ENCODE results near the gene PUSL1. TPM values are rescaled to one million over a fixed set of nuclear protein-coding genes. Genes with fewer than 3 reads are reported as not detected.

PUSL1 gene
- total and polyA plus RNA-seq, 11 donors: 6.8 to 17.7 (median 10.3) TPM

DNA sequence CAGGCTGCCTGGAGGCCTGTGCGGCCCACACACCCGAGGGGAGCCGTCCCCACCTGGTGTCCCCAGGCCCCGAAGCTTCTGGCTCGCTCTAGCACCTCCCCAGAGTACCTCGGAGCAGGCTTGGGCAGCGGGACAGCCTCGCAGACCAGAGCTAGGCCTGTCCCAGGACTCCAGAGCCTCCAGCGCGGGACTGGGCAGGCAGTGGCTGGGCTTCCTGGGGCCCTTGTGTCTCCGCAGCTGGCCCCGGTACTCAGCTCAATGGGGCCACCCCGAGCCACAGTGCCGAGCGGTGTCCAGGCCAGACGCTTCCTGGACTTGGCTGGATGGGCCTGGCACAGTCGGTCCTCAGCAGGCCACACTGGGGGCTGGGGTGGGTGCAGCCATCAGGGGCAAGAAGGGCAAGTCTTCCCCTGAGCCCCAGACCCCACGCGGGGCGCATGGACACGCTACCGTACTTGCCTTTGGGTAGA, 23.3 kb upstream of the PUSL1 start:
- no peaks in the 10 kb centered on the region for H3K9me3 ChIP-seq
- peak in 2 of 5 donors; percentile 24 to 58 for DNase-seq
- H3K4me1 ChIP-seq: peaks cover 0 to 12% (median 0%) of the 10 kb centered on the region in 12 donors
- peaks cover 0 to 23% (median 5%) of the 10 kb centered on the region in 9 donors for H3K27me3 ChIP-seq
- intact Hi-C loops (cut with DNase I): no loop called here
- H3K27ac ChIP-seq: no peak overlapping the region
- WGBS, 4 donors: 84 to 90% (median 87%) methylated on average over 9 to 22 of the region's 22 CpGs
- H3K36me3 ChIP-seq: no peaks in the 10 kb centered on the region
- ATAC-seq: no peak
- TF ChIP-seq, protein P1, sequence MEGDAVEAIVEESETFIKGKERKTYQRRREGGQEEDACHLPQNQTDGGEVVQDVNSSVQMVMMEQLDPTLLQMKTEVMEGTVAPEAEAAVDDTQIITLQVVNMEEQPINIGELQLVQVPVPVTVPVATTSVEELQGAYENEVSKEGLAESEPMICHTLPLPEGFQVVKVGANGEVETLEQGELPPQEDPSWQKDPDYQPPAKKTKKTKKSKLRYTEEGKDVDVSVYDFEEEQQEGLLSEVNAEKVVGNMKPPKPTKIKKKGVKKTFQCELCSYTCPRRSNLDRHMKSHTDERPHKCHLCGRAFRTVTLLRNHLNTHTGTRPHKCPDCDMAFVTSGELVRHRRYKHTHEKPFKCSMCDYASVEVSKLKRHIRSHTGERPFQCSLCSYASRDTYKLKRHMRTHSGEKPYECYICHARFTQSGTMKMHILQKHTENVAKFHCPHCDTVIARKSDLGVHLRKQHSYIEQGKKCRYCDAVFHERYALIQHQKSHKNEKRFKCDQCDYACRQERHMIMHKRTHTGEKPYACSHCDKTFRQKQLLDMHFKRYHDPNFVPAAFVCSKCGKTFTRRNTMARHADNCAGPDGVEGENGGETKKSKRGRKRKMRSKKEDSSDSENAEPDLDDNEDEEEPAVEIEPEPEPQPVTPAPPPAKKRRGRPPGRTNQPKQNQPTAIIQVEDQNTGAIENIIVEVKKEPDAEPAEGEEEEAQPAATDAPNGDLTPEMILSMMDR (IDR thresholded peaks at IDR 0.05): no peak
- no peak for TF ChIP-seq POLR2A (IDR thresholded peaks at IDR 0.05)
- H3K4me3 ChIP-seq: no peak overlapping the region

DNA sequence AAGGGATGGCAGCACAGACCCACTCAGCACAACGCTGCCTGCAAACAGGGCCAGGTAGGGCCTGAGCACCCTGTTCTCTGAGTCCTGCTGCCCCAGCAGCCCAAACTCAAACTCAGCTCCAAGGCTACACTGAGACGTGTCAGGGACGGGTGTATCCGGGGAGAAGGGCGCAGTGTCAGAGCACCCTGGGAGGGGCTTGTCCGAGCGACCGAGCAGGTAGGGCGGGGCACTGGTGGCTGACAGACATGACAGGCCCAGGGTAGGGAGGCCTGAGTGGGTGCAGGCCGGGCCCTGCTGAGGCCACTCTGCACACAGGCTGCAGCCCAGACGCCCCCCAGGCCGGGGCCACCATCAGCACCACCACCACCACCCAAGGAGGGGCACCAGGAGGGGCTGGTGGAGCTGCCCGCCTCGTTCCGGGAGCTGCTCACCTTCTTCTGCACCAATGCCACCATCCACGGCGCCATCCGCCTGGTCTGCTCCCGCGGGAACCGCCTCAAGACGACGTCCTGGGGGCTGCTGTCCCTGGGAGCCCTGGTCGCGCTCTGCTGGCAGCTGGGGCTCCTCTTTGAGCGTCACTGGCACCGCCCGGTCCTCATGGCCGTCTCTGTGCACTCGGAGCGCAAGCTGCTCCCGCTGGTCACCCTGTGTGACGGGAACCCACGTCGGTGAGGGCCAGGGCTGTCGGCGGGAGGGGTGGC, 22.6 kb upstream of the PUSL1 start:
- no peak overlapping the region for H3K4me3 ChIP-seq
- ATAC-seq (no peak), DNase-seq (peak in 1 of 5 donors; percentile 58)
- H3K4me1 ChIP-seq: peaks cover 0 to 14% (median under 1%) of the 10 kb centered on the region in 12 donors
- no peaks in the 10 kb centered on the region for H3K9me3 ChIP-seq
- WGBS, 4 donors: 61 to 70% (median 68%) methylated on average over 14 to 37 of the region's 37 CpGs
- peaks cover 0 to 23% (median 5%) of the 10 kb centered on the region in 9 donors for H3K27me3 ChIP-seq
- no peak overlapping the region for H3K27ac ChIP-seq
- intact Hi-C loops (cut with DNase I): no loop called here
- H3K36me3 ChIP-seq: no peaks in the 10 kb centered on the region
- TF ChIP-seq, protein P1 (IDR thresholded peaks at IDR 0.05): no peak
- no peak for TF ChIP-seq POLR2A (IDR thresholded peaks at IDR 0.05)

DNA sequence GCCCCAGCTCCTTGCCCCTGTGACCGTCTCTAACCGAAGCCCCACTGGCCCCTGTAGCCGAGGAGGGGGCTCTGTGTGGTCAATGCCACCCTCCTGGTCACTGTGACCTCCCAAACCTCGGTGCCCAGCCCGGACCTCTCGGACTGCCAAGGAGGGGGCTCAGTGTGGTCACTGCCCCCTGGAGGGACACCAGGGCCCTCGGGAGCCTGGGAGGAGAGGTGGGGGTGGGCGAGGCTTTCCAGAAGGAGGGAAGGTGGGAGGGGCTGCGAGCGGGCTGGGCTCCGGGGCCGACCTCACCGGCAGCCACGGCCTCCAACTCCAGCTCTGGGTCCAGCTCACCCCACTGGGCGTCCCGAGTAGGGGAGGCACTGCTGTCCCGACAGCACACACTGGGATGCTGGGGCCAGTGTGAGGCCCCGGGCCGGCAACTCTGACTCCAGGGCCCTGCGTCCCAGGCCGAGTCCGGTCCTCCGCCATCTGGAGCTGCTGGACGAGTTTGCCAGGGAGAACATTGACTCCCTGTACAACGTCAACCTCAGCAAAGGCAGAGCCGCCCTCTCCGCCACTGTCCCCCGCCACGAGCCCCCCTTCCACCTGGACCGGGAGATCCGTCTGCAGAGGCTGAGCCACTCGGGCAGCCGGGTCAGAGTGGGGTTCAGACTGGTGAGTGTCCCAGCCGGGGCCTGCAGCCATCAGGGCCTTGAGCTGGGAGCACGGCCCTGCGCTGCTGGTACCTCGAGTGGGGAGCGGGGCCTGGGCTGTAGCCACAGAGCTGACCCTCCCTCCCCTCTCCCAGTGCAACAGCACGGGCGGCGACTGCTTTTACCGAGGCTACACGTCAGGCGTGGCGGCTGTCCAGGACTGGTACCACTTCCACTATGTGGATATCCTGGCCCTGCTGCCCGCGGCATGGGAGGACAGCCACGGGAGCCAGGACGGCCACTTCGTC, 21.8 kb upstream of the PUSL1 start:
- DNase-seq (peak in 2 of 5 donors; percentile 21 to 55), ATAC-seq (no peak)
- H3K4me3 ChIP-seq: no peak overlapping the region
- H3K9me3 ChIP-seq: no peaks in the 10 kb centered on the region
- H3K27ac ChIP-seq: no peak overlapping the region
- intact Hi-C loops (cut with DNase I): no loop called here
- 62 to 68% (median 64%) methylated on average over 18 to 50 of the region's 50 CpGs for WGBS, 4 donors
- no peaks in the 10 kb centered on the region for H3K36me3 ChIP-seq
- peaks cover 0 to 23% (median 5%) of the 10 kb centered on the region in 9 donors for H3K27me3 ChIP-seq
- peaks cover 0 to 18% (median 7%) of the 10 kb centered on the region in 12 donors for H3K4me1 ChIP-seq
- TF ChIP-seq, protein P1 (IDR thresholded peaks at IDR 0.05): no peak
- TF ChIP-seq POLR2A (IDR thresholded peaks at IDR 0.05): no peak
